ENCODE results near the gene ISYNA1.

ISYNA1 gene

GRCh38 chr19:18443831-18444230 is 5.9 kb upstream of the ISYNA1 start:
- DNase-seq (ENCODE audit: low spot score): no peak

- no peak for DNase-seq (ENCODE audit: low spot score)
Measured at GRCh38 chr19:18443406-18443805, 5.5 kb upstream of the ISYNA1 start.

GRCh38 chr19:18442941-18443340 is 5.0 kb upstream of the ISYNA1 start:
- DNase-seq (ENCODE audit: low spot score): no peak

GRCh38 chr19:18441804-18442788 is 4.2 kb upstream of the ISYNA1 start:
- DNase-seq (ENCODE audit: low spot score): no peak

GRCh38 chr19:18440936-18441803 is 3.2 kb upstream of the ISYNA1 start:
- DNase-seq (ENCODE audit: low spot score): no peak

- DNase-seq (ENCODE audit: low spot score): peak; percentile 40
Measured at GRCh38 chr19:18440415-18440877, 2.5 kb upstream of the ISYNA1 start.

GRCh38 chr19:18439910-18440237 is 1.9 kb upstream of the ISYNA1 start:
- DNase-seq (ENCODE audit: low spot score): no peak

- no peak for DNase-seq (ENCODE audit: low spot score)
Measured at GRCh38 chr19:18439025-18439909, 1.3 kb upstream of the ISYNA1 start.

- DNase-seq (ENCODE audit: low spot score): no peak
Measured at GRCh38 chr19:18438331-18439024, 545 bp upstream of the ISYNA1 start.

GRCh38 chr19:18436671-18437490 is 1.1 kb downstream of the ISYNA1 start:
- DNase-seq (ENCODE audit: low spot score): peak; percentile 66

GRCh38 chr19:18435842-18436670 is 1.9 kb downstream of the ISYNA1 start:
- no peak for DNase-seq (ENCODE audit: low spot score)

GRCh38 chr19:18435178-18435841 is 2.6 kb downstream of the ISYNA1 start:
- no peak for DNase-seq (ENCODE audit: low spot score)

- no peak for DNase-seq (ENCODE audit: low spot score)
Measured at GRCh38 chr19:18434411-18435175, 3.3 kb downstream of the ISYNA1 start.

- DNase-seq (ENCODE audit: low spot score): no peak
Measured at GRCh38 chr19:18433735-18434398, 4.1 kb downstream of the ISYNA1 start.

- DNase-seq (ENCODE audit: low spot score): no peak
Measured at GRCh38 chr19:18433015-18433691, 4.8 kb downstream of the ISYNA1 start.

GRCh38 chr19:18432275-18433014 is 5.5 kb downstream of the ISYNA1 start:
- no peak for DNase-seq (ENCODE audit: low spot score)
